Peyer's patch (tissue), 4 donors: ENCODE results near the gene NRROS.

Experiments
- POLR2A ChIP-seq, 2 donors: fragments of 450-650 bp; IDR thresholded peaks; one replicate each; pipeline ENCODE4 v1.5.1; 2017; ENCODE audit warnings: antibody characterized with exemption in 2 of 2, mild to moderate bottlenecking in 2 of 2, moderate library complexity in 2 of 2
- TF ChIP-seq, protein P1 (sequence below), 6 experiments: fragments of 450-650 bp in 4 of 6; fragments of 200-600 bp in 2 of 6; sonication (generic) in 1 of 6; IDR thresholded peaks; one replicate each; pipeline ENCODE4 v1.5.1; 2017 to 2019; ENCODE audit warnings: antibody characterized with exemption in 6 of 6, mild to moderate bottlenecking in 3 of 6, moderate library complexity in 1 of 6

DNA sequence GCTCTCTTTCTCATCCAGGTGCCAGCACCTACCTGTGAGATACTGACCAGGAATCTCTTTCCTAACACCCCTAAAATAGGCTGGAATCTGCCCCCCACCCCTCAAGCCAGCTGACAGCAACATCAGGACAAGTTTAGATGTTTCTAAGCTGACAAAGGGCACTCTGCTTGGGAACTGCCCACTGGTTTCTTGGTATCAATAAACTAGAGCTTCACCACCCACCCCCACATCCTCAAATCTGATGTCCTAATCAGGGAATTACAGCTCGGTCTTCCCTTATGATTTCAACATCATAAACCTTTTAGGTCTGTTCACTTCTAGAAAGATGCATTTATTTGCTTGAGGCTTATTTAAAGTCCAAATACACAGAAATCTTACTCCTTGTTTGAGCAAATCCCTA is 37.9 kb downstream of the NRROS start:
- no peak for TF ChIP-seq POLR2A (IDR thresholded peaks at IDR 0.05)
- TF ChIP-seq, protein P1, sequence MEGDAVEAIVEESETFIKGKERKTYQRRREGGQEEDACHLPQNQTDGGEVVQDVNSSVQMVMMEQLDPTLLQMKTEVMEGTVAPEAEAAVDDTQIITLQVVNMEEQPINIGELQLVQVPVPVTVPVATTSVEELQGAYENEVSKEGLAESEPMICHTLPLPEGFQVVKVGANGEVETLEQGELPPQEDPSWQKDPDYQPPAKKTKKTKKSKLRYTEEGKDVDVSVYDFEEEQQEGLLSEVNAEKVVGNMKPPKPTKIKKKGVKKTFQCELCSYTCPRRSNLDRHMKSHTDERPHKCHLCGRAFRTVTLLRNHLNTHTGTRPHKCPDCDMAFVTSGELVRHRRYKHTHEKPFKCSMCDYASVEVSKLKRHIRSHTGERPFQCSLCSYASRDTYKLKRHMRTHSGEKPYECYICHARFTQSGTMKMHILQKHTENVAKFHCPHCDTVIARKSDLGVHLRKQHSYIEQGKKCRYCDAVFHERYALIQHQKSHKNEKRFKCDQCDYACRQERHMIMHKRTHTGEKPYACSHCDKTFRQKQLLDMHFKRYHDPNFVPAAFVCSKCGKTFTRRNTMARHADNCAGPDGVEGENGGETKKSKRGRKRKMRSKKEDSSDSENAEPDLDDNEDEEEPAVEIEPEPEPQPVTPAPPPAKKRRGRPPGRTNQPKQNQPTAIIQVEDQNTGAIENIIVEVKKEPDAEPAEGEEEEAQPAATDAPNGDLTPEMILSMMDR (IDR thresholded peaks at IDR 0.05) = no peak
